Retina (tissue), 1 donor: ENCODE results near the gene CST7.
"Not testable (repeated sequence)": the region's sequence is repeated elsewhere in the genome, so short reads cannot be mapped to it uniquely, and the experiment has no call there.

Source experiments
- DNase-seq: peaks from one replicate; pipeline ENCODE4 v3.0.0-alpha.2; 2016

CST7 gene, protein sequence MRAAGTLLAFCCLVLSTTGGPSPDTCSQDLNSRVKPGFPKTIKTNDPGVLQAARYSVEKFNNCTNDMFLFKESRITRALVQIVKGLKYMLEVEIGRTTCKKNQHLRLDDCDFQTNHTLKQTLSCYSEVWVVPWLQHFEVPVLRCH

DNA sequence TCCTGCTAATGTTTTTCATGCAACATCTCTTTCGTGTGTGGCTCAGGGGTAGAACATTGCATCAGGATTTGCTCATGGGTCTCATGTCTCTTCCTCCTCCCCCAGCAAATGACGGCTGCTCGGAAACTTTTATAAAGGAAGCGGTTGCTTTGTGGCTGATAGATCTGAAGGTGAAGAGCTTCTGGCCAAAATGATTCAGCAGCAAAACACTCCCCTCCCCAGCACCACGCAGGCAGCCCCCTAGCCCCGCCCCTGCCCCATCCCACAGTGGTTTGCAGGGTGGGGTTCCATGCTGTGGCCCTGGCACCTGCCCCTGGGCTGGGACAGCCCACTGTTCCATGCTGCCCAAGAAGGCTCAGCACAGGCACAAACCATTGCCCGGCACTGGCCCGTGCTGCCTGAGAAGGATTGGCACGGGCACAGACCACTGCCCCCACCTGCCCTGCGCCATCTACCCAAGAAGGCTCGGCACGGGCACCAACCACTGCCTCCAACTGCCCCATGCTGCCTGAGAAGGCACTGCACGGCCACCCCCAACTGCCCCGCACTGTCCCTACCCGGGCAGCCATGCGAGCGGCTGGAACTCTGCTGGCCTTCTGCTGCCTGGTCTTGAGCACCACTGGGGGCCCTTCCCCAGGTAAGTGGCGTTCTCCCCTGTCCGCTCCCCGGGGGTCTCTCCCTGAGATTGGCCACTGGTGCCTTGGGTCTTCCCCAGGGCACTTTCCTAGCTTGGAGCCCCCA is at the start of gene CST7:
CST7 (plus strand) TSS at position 331 of the 741 bp plus-strand sequence; CDS start at position 568, 237 bp downstream.
- no peak for DNase-seq

DNA sequence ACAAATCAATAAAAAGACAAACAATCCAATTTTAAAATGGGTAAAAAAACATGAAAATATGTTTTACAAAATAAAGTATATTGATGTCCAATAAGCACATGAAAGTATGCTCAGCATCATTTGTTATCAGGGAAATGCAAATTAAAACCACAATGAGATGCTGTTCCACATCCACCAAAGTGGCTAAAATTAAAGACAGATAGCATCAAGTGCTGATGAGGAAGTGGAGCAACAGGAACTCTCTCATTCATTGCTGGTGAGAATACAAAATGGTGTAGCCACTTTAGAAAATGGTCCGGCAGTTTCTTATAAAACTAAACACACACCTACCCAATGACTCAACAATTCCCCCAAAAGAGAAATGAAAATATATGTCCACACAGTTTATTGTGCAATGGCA is 42.3 kb upstream of the CST7 start:
- DNase-seq: no peak

DNA sequence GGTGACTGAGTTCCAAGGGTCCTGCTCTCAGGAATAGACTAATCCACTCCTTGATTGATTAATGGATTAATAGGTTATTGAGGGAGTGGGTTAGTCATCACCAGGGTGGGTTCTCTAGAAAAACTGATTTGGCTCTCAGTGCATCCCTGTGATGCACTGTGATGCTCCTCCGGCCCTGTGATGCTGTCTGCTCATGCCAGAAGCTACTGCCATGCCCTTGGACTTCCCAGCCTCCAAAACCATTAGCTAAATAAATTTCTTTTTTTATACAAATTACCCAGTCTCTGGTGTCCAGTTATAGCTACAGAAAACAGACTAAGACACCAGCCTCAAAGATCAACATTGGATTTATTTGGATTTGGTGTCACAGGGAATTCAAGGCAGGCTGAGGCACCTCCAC is 40.4 kb upstream of the CST7 start:
- no peak for DNase-seq

- DNase-seq: no peak
Measured at GRCh38 chr20:24909086-24909780, 39.8 kb upstream of the CST7 start.

GRCh38 chr20:24909861-24910260 is 39.2 kb upstream of the CST7 start:
- DNase-seq: no peak

GRCh38 chr20:24910461-24910860 is 38.6 kb upstream of the CST7 start:
- DNase-seq: no peak

- DNase-seq: peak; percentile 46
Measured at GRCh38 chr20:24911461-24911860, 37.6 kb upstream of the CST7 start.

DNA sequence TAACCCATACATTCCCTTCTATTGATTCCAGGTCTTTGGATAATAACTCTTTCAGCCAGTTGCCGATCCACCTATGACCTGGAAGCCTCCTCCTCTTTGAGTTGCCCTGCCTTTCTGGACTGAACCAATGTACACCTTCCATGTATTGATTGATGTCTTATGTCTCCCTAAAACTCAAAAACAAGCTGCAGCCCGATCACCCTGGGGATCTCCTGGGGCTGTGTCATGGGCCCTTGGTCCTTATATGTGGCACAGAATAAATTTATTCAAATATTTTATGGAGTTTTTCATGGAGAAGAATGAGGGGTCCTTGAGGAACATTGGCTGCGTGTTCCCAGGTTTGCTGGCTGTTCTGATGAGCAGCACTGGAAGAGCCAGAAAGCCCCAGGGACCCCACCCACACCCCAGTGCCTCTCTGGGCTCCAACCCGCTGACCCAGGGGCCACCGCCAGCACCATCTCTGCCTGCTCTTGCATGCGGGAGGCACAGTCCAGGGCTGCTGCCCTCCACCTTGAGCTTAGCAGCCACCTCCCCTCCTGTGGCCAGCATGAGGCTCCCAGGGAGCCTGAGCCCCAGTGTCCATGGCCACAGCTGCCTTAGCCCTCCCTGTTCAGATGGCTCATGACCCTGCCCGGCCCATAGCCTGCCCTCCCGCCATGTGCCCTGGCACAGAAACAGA is 36.5 kb upstream of the CST7 start:
- no peak for DNase-seq

- DNase-seq: no peak
Measured at GRCh38 chr20:24913076-24913628, 35.9 kb upstream of the CST7 start.

GRCh38 chr20:24914388-24915241 is 34.5 kb upstream of the CST7 start:
- no peak for DNase-seq

DNA sequence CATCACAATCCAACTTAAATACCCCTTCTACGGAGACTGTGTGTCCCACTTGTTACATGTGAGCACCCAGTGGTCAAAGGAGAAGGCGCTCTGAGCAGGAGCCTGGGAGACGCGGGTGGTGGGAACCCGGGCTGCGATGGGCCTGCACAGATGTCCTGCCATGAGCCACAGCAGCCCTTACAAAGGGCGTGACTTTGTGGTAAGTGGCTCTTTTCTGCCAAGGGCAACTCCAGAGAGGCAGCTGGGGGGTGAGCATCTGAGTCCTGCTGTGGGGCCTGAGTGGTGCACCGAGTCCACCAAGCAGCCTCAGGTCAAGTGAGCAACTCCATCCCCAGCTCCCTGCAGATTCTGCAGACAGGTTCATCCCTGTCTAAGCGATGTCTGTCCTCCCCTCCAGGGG is 33.6 kb upstream of the CST7 start:
- no peak for DNase-seq

DNA sequence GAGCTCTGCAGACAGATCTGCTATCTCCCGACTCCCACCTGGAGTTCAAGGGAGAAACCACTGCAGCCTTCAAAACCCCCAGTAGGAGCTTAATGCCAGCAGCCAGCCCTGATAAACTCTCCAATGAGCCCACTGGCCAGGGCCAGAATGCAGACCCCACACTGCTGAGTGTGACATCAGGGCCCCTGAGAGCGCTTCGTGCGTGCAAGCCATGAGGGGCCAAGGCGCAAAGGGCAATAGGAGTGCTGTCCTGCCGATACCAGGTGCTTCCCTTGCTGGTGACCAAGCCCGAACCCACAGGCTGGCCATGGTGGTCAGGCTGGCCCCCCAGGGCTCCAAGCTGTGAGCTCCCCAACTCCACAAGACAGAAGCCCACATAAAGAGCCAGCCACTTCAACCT is 33.2 kb upstream of the CST7 start:
- DNase-seq: no peak

DNA sequence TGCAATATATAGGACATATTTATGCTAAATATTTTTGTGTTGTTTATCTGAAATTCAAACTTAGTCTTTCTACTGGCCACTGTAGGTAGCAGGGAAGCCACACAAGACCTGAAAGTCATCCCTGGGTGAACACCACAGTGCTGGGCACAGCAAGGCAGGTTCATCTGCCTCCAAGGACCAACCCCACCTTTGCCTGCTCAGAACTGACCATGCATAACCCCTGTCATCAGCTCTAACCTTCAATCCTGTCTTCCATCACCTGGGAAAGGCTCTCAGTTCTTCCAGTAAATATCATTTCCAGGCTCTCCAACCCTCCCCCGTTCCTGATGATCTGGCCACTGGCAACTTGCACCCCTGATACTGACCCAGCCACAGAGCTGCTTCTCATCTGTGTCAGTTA is 32.7 kb upstream of the CST7 start:
- DNase-seq: no peak

DNA sequence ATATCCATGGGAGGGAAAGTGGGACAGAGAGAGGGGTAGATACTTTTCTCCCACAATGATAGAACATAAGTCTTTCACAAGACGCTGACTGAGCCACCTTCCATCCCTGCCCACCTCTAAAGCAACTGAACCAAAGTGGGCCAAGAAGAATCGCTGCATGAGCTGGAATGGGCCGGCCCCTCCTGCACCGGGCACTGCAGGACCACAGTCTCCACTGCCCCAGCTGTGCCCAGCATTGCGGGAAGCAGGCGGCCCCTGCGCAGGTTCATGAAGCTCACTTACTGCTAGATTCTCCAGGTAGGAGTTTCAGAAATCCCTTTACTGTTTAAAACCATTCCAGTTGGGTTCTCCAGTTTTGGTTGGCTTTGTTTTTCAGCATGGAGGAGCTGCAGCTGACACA is 32.0 kb upstream of the CST7 start:
- no peak for DNase-seq

GRCh38 chr20:24917797-24918578 is 31.1 kb upstream of the CST7 start:
- DNase-seq: peak; percentile 91

GRCh38 chr20:24918579-24919566 is 30.2 kb upstream of the CST7 start:
- DNase-seq: no peak

DNA sequence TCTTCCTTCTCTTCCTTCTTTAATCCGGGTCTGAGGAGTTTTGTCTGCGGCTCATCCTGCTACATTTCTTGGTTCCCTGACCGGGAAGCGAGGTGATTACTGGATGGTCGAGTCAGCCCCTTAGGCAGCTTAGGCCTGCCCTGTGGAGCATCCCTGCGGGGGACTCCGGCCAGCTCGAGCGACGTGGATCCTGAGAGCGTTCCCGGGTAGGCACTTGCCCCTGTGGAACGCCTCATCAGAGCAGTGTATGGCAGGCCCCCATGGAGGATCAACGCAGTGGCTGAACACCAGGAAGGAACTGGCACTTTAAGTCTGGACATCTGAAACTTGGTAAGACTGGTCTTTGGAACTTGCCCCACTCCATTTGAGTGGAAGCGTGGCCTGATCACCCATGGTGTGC is 29.4 kb upstream of the CST7 start:
- DNase-seq: not testable (repeated sequence)

DNA sequence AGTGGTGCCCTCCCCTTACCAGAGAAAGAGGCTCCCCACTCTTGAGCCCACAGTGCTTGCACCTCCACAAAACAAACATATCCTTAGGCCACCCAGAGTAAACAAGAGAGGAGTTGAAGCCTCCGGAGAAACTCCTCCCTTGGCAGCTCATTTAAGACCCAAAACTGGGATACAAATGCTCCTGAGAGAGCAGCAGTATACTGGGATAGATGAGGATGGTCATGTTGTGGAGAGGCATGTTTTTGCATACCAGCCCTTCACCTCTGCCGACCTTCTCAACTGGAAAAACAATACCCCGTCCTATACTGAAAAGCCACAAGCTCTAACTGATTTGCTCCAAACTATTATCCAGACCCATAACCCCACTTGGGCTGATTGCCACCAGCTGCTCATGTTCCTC is 28.4 kb upstream of the CST7 start:
- DNase-seq: not testable (repeated sequence)

GRCh38 chr20:24929259-24929658 is 19.8 kb upstream of the CST7 start:
- not testable (repeated sequence) for DNase-seq
